WERI-Rb-1 (cell line): ENCODE data around the gene CETP.

Experiments used
- DNase-seq: peaks from one replicate; pipeline ENCODE4 v3.0.0-alpha.2; 2020
- H3K27ac ChIP-seq: fragments of 250-450 bp; sonication (Bioruptor Pico); 2 replicates; pipeline ENCODE4 v1.5.1; 2020; ENCODE audit warnings: mild to moderate bottlenecking, moderate library complexity
- H3K27me3 ChIP-seq: fragments of 250-450 bp; sonication (Bioruptor Pico); 2 replicates; pipeline ENCODE4 v1.5.1; 2021; ENCODE audit warnings: mild to moderate bottlenecking, low read depth, moderate library complexity; ENCODE audit not compliant: insufficient read depth, severe bottlenecking
- H3K36me3 ChIP-seq: fragments of 250-450 bp; sonication (Bioruptor Pico); 2 replicates; pipeline ENCODE4 v1.5.1; 2020; ENCODE audit warnings: mild to moderate bottlenecking, moderate library complexity
- H3K4me3 ChIP-seq: 2 replicates; pipeline ENCODE4 v1.5.1; 2011; ENCODE audit warnings: low read depth, mild to moderate bottlenecking, control low read depth, low read length
- H3K9me3 ChIP-seq: fragments of 250-450 bp; sonication (Bioruptor Pico); 2 replicates; pipeline ENCODE4 v1.5.1; 2021; ENCODE audit warnings: mild to moderate bottlenecking, moderate library complexity; ENCODE audit not compliant: severe bottlenecking
- TF ChIP-seq, protein P1 (sequence below): IDR thresholded peaks from 2 replicates; pipeline ENCODE4 v1.5.1; 2011; ENCODE audit warnings: low read depth, mild to moderate bottlenecking, control low read depth, inconsistent platforms, low read length

CETP gene

DNA sequence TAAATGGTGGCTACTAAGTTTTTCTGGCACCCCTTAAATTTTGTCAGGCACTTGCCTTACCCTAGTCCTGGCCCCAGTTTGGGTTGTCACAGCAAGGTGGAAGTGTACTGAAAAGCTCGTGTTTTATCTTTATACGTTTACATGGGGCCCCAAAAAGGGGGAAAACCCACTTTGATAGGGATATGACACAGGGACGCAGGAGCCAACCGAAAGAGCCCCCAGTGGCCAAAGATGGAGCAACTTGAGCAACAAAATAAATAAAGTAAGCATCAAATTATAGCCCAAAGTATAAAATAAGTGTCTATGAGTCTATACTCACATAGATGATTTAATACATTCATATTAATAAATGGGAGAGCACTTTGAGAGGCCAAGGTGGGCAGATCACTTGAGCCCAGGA is 5.0 kb upstream of the CETP start:
- no peaks in the 10 kb centered on the region for H3K9me3 ChIP-seq
- H3K27me3 ChIP-seq: no peaks in the 10 kb centered on the region
- H3K27ac ChIP-seq: no peak overlapping the region
- TF ChIP-seq, protein P1, sequence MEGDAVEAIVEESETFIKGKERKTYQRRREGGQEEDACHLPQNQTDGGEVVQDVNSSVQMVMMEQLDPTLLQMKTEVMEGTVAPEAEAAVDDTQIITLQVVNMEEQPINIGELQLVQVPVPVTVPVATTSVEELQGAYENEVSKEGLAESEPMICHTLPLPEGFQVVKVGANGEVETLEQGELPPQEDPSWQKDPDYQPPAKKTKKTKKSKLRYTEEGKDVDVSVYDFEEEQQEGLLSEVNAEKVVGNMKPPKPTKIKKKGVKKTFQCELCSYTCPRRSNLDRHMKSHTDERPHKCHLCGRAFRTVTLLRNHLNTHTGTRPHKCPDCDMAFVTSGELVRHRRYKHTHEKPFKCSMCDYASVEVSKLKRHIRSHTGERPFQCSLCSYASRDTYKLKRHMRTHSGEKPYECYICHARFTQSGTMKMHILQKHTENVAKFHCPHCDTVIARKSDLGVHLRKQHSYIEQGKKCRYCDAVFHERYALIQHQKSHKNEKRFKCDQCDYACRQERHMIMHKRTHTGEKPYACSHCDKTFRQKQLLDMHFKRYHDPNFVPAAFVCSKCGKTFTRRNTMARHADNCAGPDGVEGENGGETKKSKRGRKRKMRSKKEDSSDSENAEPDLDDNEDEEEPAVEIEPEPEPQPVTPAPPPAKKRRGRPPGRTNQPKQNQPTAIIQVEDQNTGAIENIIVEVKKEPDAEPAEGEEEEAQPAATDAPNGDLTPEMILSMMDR: no peak
- H3K36me3 ChIP-seq: no peaks in the 10 kb centered on the region
- H3K4me3 ChIP-seq: no peak overlapping the region
- DNase-seq: no peak

DNA sequence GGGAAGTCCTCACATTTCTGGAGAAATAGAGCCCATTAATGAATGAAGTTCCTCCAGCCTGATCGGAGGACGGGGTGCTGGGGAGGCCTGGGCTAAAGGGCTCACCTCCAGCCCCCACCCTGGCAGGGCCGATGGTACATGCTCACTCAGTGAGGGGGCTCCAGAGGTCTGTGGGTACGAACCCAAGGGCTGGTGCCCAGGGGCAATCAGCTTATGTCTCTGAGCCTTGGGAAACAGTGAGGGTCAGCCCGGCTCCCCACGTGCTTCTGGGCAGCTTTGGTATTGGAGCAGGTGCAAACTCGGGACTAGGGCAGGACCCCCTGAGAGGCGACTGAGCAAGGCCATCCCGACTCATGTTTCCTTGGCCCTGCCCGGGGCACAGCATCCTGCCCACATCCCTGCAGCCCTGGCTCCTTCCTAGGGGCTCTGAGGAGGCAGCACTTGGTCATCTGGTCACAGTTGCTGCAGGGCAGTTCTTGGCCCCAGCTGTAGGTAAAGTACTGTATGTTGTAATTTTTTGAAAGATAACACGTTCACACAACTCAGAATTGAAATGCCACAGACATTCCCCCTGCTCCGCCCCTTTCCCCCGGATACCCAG is 969 bp upstream of the CETP start:
- DNase-seq: no peak
- Histone ChIP-seq H3K36me3 (no peaks in the 10 kb centered on the region), H3K9me3 (no peaks in the 10 kb centered on the region), H3K4me3 (no peak overlapping the region), H3K27me3 (no peaks in the 10 kb centered on the region), H3K27ac (no peak overlapping the region)
- TF ChIP-seq, protein P1: no peak

DNA sequence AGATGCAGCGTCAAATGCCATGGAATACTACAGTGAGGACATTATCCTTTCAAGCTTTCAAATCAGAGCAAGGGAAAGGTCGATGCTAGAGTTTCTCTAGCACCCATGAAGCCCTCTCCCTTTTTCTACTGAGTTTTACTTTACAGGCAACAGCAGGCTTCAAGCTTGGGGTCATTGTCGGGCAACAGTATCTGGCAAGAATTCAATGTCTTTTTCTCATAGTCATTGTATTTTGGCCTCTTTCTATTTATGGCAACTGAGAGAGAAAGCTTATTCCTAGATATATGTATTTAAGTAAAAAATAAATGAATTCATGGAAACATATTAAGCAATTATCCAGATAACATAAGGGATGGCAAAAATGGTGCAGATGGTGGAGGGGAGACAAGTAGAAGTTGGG is 364 bp upstream of the CETP start:
- no peak overlapping the region for H3K27ac ChIP-seq
- DNase-seq: no peak
- no peaks in the 10 kb centered on the region for H3K36me3 ChIP-seq
- no peak overlapping the region for H3K4me3 ChIP-seq
- TF ChIP-seq, protein P1: no peak
- H3K9me3 ChIP-seq: no peaks in the 10 kb centered on the region
- H3K27me3 ChIP-seq: no peaks in the 10 kb centered on the region

DNA sequence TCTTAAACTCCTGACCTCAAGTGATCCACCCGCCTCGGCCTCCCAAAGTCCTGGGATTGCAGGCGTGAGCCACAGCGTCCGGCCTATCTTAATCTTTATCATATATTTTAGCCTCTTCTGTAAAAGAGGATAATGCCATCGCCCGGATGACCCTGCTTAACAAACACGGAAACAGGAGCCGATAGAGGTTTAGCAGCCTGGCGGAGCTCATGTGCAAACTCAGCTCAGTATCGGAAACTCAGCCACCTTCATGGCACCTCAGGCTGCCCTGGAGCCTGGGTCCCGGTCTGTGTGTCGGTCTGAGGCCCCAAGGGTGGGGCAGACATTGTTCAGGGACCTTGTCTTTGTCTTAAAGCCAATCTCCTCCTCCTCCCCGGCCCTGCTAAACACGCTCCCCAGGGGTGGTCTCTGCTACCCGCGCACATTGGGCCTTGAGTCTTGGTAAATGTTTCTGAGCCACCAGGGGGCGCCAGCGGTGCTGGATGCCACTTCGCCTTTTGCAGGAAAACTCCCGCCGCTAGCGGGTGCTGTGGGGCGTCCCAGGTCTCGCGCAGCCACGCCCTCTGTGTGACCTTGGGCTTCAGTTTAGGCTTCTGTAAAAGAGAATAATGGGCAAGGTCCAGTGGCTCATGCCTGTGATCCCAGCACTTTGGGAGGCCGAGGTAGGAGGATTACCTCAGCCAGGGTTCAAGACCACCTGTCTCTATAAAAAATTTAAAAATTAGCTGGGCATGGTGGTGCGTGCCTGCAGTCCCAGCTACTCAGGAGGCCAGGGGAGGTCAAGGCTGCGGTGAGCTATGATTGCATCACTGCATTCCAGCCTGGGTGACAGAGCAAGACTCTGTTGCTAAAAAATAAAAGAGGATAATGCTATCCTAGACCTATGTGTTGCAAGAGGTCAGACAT is 2.7 kb downstream of the CETP start:
- Histone ChIP-seq H3K27ac (peak overlapping the region; percentile 82), H3K27me3 (no peaks in the 10 kb centered on the region), H3K9me3 (no peaks in the 10 kb centered on the region), H3K36me3 (no peaks in the 10 kb centered on the region), H3K4me3 (peak overlapping the region; percentile 39)
- TF ChIP-seq, protein P1: peak; percentile 97
- DNase-seq: peak; percentile 93

DNA sequence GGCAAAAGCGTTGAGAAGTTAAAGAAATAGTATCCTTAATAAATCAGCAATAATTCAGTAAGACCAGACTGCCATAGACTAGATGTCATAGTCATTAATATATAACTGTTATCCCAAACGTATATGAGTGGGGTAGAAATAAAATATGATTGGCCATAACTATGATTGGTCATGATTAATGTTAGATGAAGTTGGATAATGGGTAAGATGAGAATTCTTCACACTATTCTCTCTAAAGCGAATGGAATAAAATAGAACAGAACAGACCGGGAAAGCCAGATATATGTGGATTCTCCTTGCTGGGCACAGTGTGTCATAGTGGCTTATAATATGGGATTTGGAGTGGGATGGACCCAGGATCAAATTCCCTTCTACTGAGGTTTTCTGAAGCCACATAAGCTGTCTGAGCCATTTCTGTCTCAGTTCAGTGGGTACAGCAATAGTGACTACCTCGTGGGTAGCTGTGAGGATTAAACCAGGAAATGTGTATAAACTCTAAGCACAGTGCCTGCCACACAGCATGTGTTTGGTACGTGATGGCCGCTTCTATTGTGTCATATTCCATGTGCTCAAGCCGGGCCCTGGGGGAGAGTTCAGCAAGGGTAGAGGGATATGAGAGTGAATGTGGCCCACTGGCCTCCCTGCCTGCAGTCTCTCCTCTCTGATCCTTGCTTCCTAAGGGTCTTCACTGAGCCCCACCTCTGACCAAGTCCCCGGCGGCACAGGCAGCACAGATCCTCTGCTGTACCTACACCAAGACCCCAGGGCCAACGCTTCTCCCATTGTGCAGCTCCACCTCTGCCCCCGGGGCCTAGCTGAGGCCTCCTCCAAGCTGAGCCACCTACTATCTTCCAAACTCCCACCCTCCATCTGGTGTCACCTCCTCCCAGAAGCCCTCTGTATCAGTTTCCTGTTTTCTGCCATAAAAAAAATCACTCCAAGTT is 3.7 kb downstream of the CETP start:
- H3K9me3 ChIP-seq: no peaks in the 10 kb centered on the region
- no peaks in the 10 kb centered on the region for H3K36me3 ChIP-seq
- TF ChIP-seq, protein P1: no peak
- no peak overlapping the region for H3K4me3 ChIP-seq
- no peaks in the 10 kb centered on the region for H3K27me3 ChIP-seq
- no peak overlapping the region; the same call in 1 of the 2 replicates for H3K27ac ChIP-seq
- DNase-seq: no peak
